ENCODE data around the gene EIF5. TPM values are rescaled to one million over a fixed set of nuclear protein-coding genes. Genes with fewer than 3 reads are reported as not detected.

Gene EIF5
- total RNA-seq, 1 donor from 2014 or later: 266 TPM

- H3K36me3 ChIP-seq: peaks cover 97% of the 10 kb centered on the region
- ATAC-seq (no peak), DNase-seq (no peak)
- H3K27ac ChIP-seq: no peak overlapping the region
- no peak for TF ChIP-seq CTCF (IDR thresholded peaks at IDR 0.05)
- peaks cover 20% of the 10 kb centered on the region for H3K4me1 ChIP-seq
- H3K4me3 ChIP-seq: no peak overlapping the region
- no peaks in the 10 kb centered on the region for H3K27me3 ChIP-seq (ENCODE audit: low read depth)
- H3K9me3 ChIP-seq: no peaks in the 10 kb centered on the region
- intact Hi-C loops (cut with DNase I): no loop called here
Measured at GRCh38 chr14:103340480-103341212, 6.6 kb downstream of the EIF5 start.

GRCh38 chr14:103341250-103342129 is 7.5 kb downstream of the EIF5 start:
- no peak overlapping the region for H3K4me3 ChIP-seq
- no peak overlapping the region for H3K27ac ChIP-seq
- no peak for TF ChIP-seq CTCF (IDR thresholded peaks at IDR 0.05)
- peaks cover 11% of the 10 kb centered on the region for H3K4me1 ChIP-seq
- intact Hi-C loops (cut with DNase I): no loop called here
- DNase-seq (no peak), ATAC-seq (no peak)
- H3K9me3 ChIP-seq: no peaks in the 10 kb centered on the region
- H3K27me3 ChIP-seq (ENCODE audit: low read depth): no peaks in the 10 kb centered on the region
- H3K36me3 ChIP-seq: peaks cover 89% of the 10 kb centered on the region

GRCh38 chr14:103343164-103343879 is 9.3 kb downstream of the EIF5 start:
- no peak for TF ChIP-seq CTCF (IDR thresholded peaks at IDR 0.05)
- ATAC-seq (no peak), DNase-seq (no peak)
- H3K4me1 ChIP-seq: no peaks in the 10 kb centered on the region
- H3K4me3 ChIP-seq: no peak overlapping the region
- intact Hi-C loops (cut with DNase I): no loop called here
- no peaks in the 10 kb centered on the region for H3K9me3 ChIP-seq
- peaks cover 70% of the 10 kb centered on the region for H3K36me3 ChIP-seq
- H3K27ac ChIP-seq: no peak overlapping the region
- H3K27me3 ChIP-seq (ENCODE audit: low read depth): no peaks in the 10 kb centered on the region

- intact Hi-C loops (cut with DNase I): no loop called here
- Histone ChIP-seq H3K9me3 (no peaks in the 10 kb centered on the region), H3K36me3 (peaks cover 62% of the 10 kb centered on the region), H3K4me3 (no peak overlapping the region), H3K27me3 (ENCODE audit: low read depth) (no peaks in the 10 kb centered on the region), H3K4me1 (no peaks in the 10 kb centered on the region), H3K27ac (no peak overlapping the region)
- TF ChIP-seq CTCF (IDR thresholded peaks at IDR 0.05): no peak
- ATAC-seq: no peak
- DNase-seq: no peak
Measured at GRCh38 chr14:103343905-103344797, 10.1 kb downstream of the EIF5 start.
